ENCODE measurements around the gene ESR1.

GRCh38 chr6:151999194-151999593 lies 191.7 kb downstream of the ESR1 start:
- TF ChIP-seq, protein P1, sequence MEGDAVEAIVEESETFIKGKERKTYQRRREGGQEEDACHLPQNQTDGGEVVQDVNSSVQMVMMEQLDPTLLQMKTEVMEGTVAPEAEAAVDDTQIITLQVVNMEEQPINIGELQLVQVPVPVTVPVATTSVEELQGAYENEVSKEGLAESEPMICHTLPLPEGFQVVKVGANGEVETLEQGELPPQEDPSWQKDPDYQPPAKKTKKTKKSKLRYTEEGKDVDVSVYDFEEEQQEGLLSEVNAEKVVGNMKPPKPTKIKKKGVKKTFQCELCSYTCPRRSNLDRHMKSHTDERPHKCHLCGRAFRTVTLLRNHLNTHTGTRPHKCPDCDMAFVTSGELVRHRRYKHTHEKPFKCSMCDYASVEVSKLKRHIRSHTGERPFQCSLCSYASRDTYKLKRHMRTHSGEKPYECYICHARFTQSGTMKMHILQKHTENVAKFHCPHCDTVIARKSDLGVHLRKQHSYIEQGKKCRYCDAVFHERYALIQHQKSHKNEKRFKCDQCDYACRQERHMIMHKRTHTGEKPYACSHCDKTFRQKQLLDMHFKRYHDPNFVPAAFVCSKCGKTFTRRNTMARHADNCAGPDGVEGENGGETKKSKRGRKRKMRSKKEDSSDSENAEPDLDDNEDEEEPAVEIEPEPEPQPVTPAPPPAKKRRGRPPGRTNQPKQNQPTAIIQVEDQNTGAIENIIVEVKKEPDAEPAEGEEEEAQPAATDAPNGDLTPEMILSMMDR (IDR thresholded peaks at IDR 0.05; ENCODE audit: insufficient read depth, low read depth, low read length) = no peak
- TF ChIP-seq EZH2 (IDR thresholded peaks at IDR 0.05; ENCODE audit: insufficient read depth, low read length) = no peak
